ENCODE measurements around the gene TRAPPC4. TPM values are rescaled to one million over a fixed set of nuclear protein-coding genes. Genes with fewer than 3 reads are reported as not detected.

TRAPPC4 gene
- total and polyA plus RNA-seq, 2 of the 8 experiments (the other 6 are each of a cell fraction or from before 2014, with no cell fraction given): 94.3 to 223 TPM

GRCh38 chr11:119056421-119056999 lies 37.9 kb downstream of the TRAPPC4 start:
- Histone ChIP-seq H3K56ac (replicated peaks; ENCODE audit: insufficient read length, low read depth, low read length) (peak overlapping the region; percentile 92), H3K4me1 (replicated peaks in 1 of 4; ENCODE audit: control insufficient read depth in 3 of 4, insufficient read depth in 4 of 4, low read length in 3 of 4) (peaks cover 0 to 8% (median 3%) of the 10 kb centered on the region in 4 experiments; a peak in 5 of 7 replicates), H3K4me3 (ENCODE audit: extremely low read depth in 1 of 4, insufficient read depth in 2 of 4, low read depth in 3 of 4, low read length in 4 of 4) (peak overlapping the region; percentile 76 to 98 (median 89)), H2AFZ (ENCODE audit: low read length) (no peak overlapping the region; the same call in 1 of the 2 replicates), H4K91ac (replicated peaks; ENCODE audit: insufficient read length, low read length) (no peak overlapping the region), H2BK120ac (replicated peaks; ENCODE audit: low read depth, low read length) (no peak overlapping the region), H3K4ac (replicated peaks; ENCODE audit: insufficient read length, low read depth, low read length) (no peak overlapping the region), H2BK12ac (ENCODE audit: low read depth, low read length) (no peak overlapping the region), H3K18ac (ENCODE audit: extremely low read depth, low read length) (peak overlapping the region; percentile 99), H4K8ac (ENCODE audit: extremely low read depth, insufficient read depth, low read length) (peak overlapping the region; percentile 95; the same call in 1 of the 2 replicates), H3K23ac (ENCODE audit: insufficient read length) (no peak overlapping the region), H3K36me3 (ENCODE audit: control insufficient read depth in 2 of 4, insufficient read depth in 4 of 4, low read length in 3 of 4) (peaks cover 31 to 41% (median 38%) of the 10 kb centered on the region in 4 experiments), H2BK20ac (ENCODE audit: low read length) (no peak overlapping the region), H3K23me2 (ENCODE audit: low read depth, low read length) (peaks cover 4% of the 10 kb centered on the region), H3K4me2 (ENCODE audit: insufficient read depth in 1 of 2, low read depth in 2 of 2, low read length in 2 of 2) (peak overlapping the region; percentile 79 to 82), H3K9ac (replicated peaks in 1 of 4; ENCODE audit: extremely low read depth in 1 of 4, low read depth in 3 of 4, low read length in 3 of 4) (peak overlapping the region; percentile 84 to 97 (median 90)), H3K79me1 (ENCODE audit: low read depth, low read length) (peaks cover 14% of the 10 kb centered on the region), H2BK15ac (ENCODE audit: low read length) (no peak overlapping the region), H3K9me3 (ENCODE audit: insufficient read depth in 2 of 2, low read depth in 1 of 2, low read length in 1 of 2) (no peaks in the 10 kb centered on the region; a peak in 1 of 4 replicates), H2AK5ac (ENCODE audit: low read depth, low read length) (no peak overlapping the region), H2BK5ac (ENCODE audit: low read depth, low read length) (peak overlapping the region; percentile 96), H3K27ac (ENCODE audit: low read depth, low read length) (peak overlapping the region; percentile 82), H3K14ac (ENCODE audit: insufficient read length) (no peak overlapping the region), H3K79me2 (ENCODE audit: control insufficient read depth in 1 of 2, insufficient read depth in 2 of 2, low read length in 2 of 2) (peaks cover 8 to 21% of the 10 kb centered on the region in 2 experiments; a peak in 3 of 4 replicates), H3K27me3 (replicated peaks in 1 of 4; ENCODE audit: control insufficient read depth in 3 of 4, extremely low read depth in 1 of 4, insufficient read depth in 3 of 4, low read length in 3 of 4) (no peaks in the 10 kb centered on the region), H4K20me1 (replicated peaks in 1 of 2; ENCODE audit: control insufficient read depth in 1 of 2, insufficient read depth in 2 of 2, low read length in 2 of 2) (peaks cover 3 to 23% of the 10 kb centered on the region in 2 experiments), H4K5ac (ENCODE audit: insufficient read length, low read depth, low read length) (peak overlapping the region; percentile 63)
- POLR2A ChIA-PET (ENCODE audit: partially characterized antibody): interaction anchor here (0.6 to 5.1 kb wide), 21 partner anchors 8 to 268 kb away, joined by 3 to 56 read pairs (median 6); partner anchors contain the start of genes C2CD2L, HMBS, RPS25 and SLC37A4
- DNase-seq (ENCODE audit: low read depth in 1 of 2, low spot score in 2 of 2): peak in 1 of 2 experiments; percentile 84
- WGBS, 2 experiments (ENCODE audit: extremely low coverage in 1 of 2, insufficient coverage in 1 of 2, insufficient read length in 1 of 2, insufficient replicate concordance in 2 of 2, low coverage in 1 of 2, low lambda C conversion rate in 2 of 2, missing lambda C conversion rate in 1 of 2): 4% methylated on average over 23 of the region's 48 CpGs; no CpG with 5 or more reads in 1 of the 2 experiments
- CTCF ChIA-PET (ENCODE audit: partially characterized antibody): interaction anchor here (0.7 to 2.0 kb wide), 16 partner anchors 9 to 282 kb away, joined by 3 to 9 read pairs (median 3); partner anchors contain the start of genes HMBS, SLC37A4 and VPS11
- FAIRE-seq: no peak
- TF ChIP-seq ASH2L (IDR thresholded peaks at IDR 0.05; ENCODE audit: low read length) (peak; percentile 96), CHD1 (IDR thresholded peaks at IDR 0.05; ENCODE audit: low read depth, low read length) (no peak), CBX8 (IDR thresholded peaks at IDR 0.05; ENCODE audit: borderline replicate concordance, low read depth, low read length) (no peak), POU5F1 (IDR thresholded peaks at IDR 0.05; ENCODE audit: low read depth, low read length) (no peak), SIX5 (IDR thresholded peaks at IDR 0.05; ENCODE audit: low read depth, low read length) (no peak), HDAC6 (IDR thresholded peaks at IDR 0.05; ENCODE audit: low read depth, low read length) (no peak), POLR2AphosphoS5 (IDR thresholded peaks at IDR 0.05; ENCODE audit: low read depth, low read length) (peak; percentile 33; the same call in 1 of the 2 replicates), KDM1A (IDR thresholded peaks at IDR 0.05; ENCODE audit: borderline replicate concordance, low read length) (peak; percentile 43; the same call in 1 of the 2 replicates), CBX5 (IDR thresholded peaks at IDR 0.05; ENCODE audit: low read depth, low read length) (no peak), MAFK (IDR thresholded peaks at IDR 0.05; ENCODE audit: low read depth, low read length) (no peak)
- TF ChIP-seq, protein P1, sequence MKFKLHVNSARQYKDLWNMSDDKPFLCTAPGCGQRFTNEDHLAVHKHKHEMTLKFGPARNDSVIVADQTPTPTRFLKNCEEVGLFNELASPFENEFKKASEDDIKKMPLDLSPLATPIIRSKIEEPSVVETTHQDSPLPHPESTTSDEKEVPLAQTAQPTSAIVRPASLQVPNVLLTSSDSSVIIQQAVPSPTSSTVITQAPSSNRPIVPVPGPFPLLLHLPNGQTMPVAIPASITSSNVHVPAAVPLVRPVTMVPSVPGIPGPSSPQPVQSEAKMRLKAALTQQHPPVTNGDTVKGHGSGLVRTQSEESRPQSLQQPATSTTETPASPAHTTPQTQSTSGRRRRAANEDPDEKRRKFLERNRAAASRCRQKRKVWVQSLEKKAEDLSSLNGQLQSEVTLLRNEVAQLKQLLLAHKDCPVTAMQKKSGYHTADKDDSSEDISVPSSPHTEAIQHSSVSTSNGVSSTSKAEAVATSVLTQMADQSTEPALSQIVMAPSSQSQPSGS (IDR thresholded peaks at IDR 0.05; ENCODE audit: low read length): no peak
